LNCAP (cell line): ENCODE results near the gene SLC4A1AP.

ENCODE experiments used
- CTCF ChIP-seq: fragments of 450-650 bp; IDR thresholded peaks from 2 replicates; pipeline ENCODE4 v1.5.1; 2017; ENCODE audit warnings: mild to moderate bottlenecking

The SLC4A1AP gene

GRCh38 chr2:27647289-27647688 is 16.4 kb upstream of the SLC4A1AP start:
- no peak for TF ChIP-seq CTCF

- no peak for TF ChIP-seq CTCF
Measured at GRCh38 chr2:27647737-27648136, 16.0 kb upstream of the SLC4A1AP start.

GRCh38 chr2:27651056-27651455 is 12.6 kb upstream of the SLC4A1AP start:
- TF ChIP-seq CTCF = no peak

- TF ChIP-seq CTCF = no peak
Measured at GRCh38 chr2:27652341-27652740, 11.3 kb upstream of the SLC4A1AP start.

GRCh38 chr2:27652790-27653189 is 10.9 kb upstream of the SLC4A1AP start:
- TF ChIP-seq CTCF = no peak

- TF ChIP-seq CTCF = no peak
Measured at GRCh38 chr2:27653397-27653796, 10.3 kb upstream of the SLC4A1AP start.

- TF ChIP-seq CTCF = no peak
Measured at GRCh38 chr2:27655155-27655951, 8.3 kb upstream of the SLC4A1AP start.

GRCh38 chr2:27661371-27661770 is 2.3 kb upstream of the SLC4A1AP start:
- no peak for TF ChIP-seq CTCF
